HCT116 (cell line): ENCODE measurements around the gene SH3TC2. TPM values are rescaled to one million over a fixed set of nuclear protein-coding genes. Genes with fewer than 3 reads are reported as not detected.

Experiments
- ATAC-seq: fragments of 200-7000 bp; cut with Tn5 transposase; 2 replicates; pipeline ENCODE4 v1.9.1; 2020; ENCODE audit warnings: mild to moderate bottlenecking, moderate library complexity
- BruUV-seq: library from RNA; stranded (reverse); fragments of 400-500 nt; replicated peaks from 2 replicates; lab custom pipeline; 2021; lab: Mats Ljungman, UMichigan
- CTCF ChIA-PET: fragments of 300-600 bp; sonication (Branson Sonifier 250); formaldehyde crosslinking; loops from one replicate; lab custom pipeline; 2021; ENCODE audit warnings: antibody characterized with exemption; lab: Charles Lee
- POLR2A ChIA-PET: fragments of 300-600, 350-600 bp; sonication (Branson Sonifier 250); formaldehyde crosslinking; loops from one replicate; lab custom pipeline; 2021; ENCODE audit warnings: antibody characterized with exemption; lab: Charles Lee
- RAD21 ChIA-PET, 2 experiments: fragments of 300-600 bp; sonication (Branson Sonifier 250); formaldehyde crosslinking; loops; one replicate each; lab custom pipeline; 2023; ENCODE audit warnings: low total read pairs in 2 of 2; ENCODE audit not compliant: uncharacterized antibody in 2 of 2, unreplicated experiment in 2 of 2, low non-redundant PET in 1 of 2; lab: Charles Lee
- DNase-seq: peaks from one replicate; pipeline ENCODE4 v3.0.0-alpha.2; 2010; ENCODE audit warnings: low read depth, low spot score
- H2AFZ ChIP-seq: fragments of 200-600 bp; shearing (Covaris generic), sonication (generic); 2 replicates; pipeline ENCODE4 v1.6.1; 2017; ENCODE audit warnings: low read depth, mixed run types, mixed read lengths, antibody characterized with exemption, low read length; ENCODE audit not compliant: poor library complexity, severe bottlenecking
- H3K27ac ChIP-seq: 2 replicates; pipeline ENCODE4 v1.5.1; 2012; ENCODE audit warnings: low read depth, low read length
- H3K27me3 ChIP-seq: fragments of 200-600 bp; sonication (generic); 2 replicates; pipeline ENCODE4 v1.6.1; 2016; ENCODE audit warnings: mixed run types, low read length, mixed read lengths; ENCODE audit not compliant: insufficient read depth
- H3K36me3 ChIP-seq, 2 experiments: fragments of 200-500 bp in 1 of 2; fragments of 200-600 bp in 1 of 2; sonication (Bioruptor generic) in 1 of 2; sonication (generic) in 1 of 2; 2 replicates each; pipeline versions ENCODE4 v1.5.1 to v1.6.1; 2014 to 2016; ENCODE audit warnings: low read length in 2 of 2, inconsistent platforms in 1 of 2, mixed read lengths in 1 of 2, mixed run types in 1 of 2; ENCODE audit not compliant: insufficient read depth in 2 of 2, control insufficient read depth in 1 of 2
- H3K4me1 ChIP-seq, 2 experiments: fragments of 200-600 bp in 1 of 2; sonication (generic) in 1 of 2; 2 replicates each; pipeline versions ENCODE4 v1.5.1 to v1.6.1; 2012 to 2017; ENCODE audit warnings: low read length in 2 of 2, inconsistent platforms in 1 of 2, mild to moderate bottlenecking in 1 of 2, mixed read lengths in 1 of 2, mixed run types in 1 of 2, moderate library complexity in 1 of 2; ENCODE audit not compliant: insufficient read depth in 2 of 2, control insufficient read depth in 1 of 2
- H3K4me2 ChIP-seq: fragments of 200-600 bp; sonication (generic); 2 replicates; pipeline ENCODE4 v1.6.1; 2017; ENCODE audit warnings: mixed run types, low read length, mixed read lengths
- H3K4me3 ChIP-seq, 2 experiments: fragments of 200-600 bp in 1 of 2; sonication (generic) in 1 of 2; replicated peaks in 1 of 2; 2 replicates each; pipeline ENCODE4 v1.5.1; 2011 to 2016; ENCODE audit warnings: low read length in 2 of 2, control low read depth in 1 of 2, low read depth in 1 of 2, mild to moderate bottlenecking in 1 of 2, mixed read lengths in 1 of 2, mixed run types in 1 of 2
- H3K79me2 ChIP-seq: fragments of 200-600 bp; sonication (generic); 2 replicates; pipeline ENCODE4 v1.6.1; 2017; ENCODE audit warnings: mild to moderate bottlenecking, mixed run types, low read length, moderate library complexity, mixed read lengths; ENCODE audit not compliant: insufficient read depth
- H3K9ac ChIP-seq: fragments of 200-600 bp; sonication (generic); 2 replicates; pipeline ENCODE4 v1.6.1; 2016; ENCODE audit warnings: low read length, mixed read lengths
- H3K9me2 ChIP-seq: fragments of 200-600 bp; sonication (generic), shearing (Covaris generic); 2 replicates; pipeline ENCODE4 v1.6.1; 2017; ENCODE audit warnings: mixed run types, mild to moderate bottlenecking, moderate library complexity; ENCODE audit not compliant: insufficient read depth
- H3K9me3 ChIP-seq, 2 experiments: fragments of 200-500 bp in 1 of 2; fragments of 200-600 bp in 1 of 2; sonication (Bioruptor generic) in 1 of 2; sonication (generic) in 1 of 2; 2 replicates each; pipeline ENCODE4 v1.6.1; 2014 to 2017; ENCODE audit warnings: low read length in 2 of 2, mixed read lengths in 2 of 2, inconsistent platforms in 1 of 2, low read depth in 1 of 2, mild to moderate bottlenecking in 1 of 2, mixed run types in 1 of 2, moderate library complexity in 1 of 2; ENCODE audit not compliant: control insufficient read depth in 1 of 2, insufficient read depth in 1 of 2
- H4K20me1 ChIP-seq: fragments of 200-600 bp; sonication (generic), shearing (Covaris generic); 2 replicates; pipeline ENCODE4 v1.6.1; 2017; ENCODE audit warnings: mixed run types, mild to moderate bottlenecking, moderate library complexity; ENCODE audit not compliant: insufficient read depth
- ATF3 ChIP-seq: IDR thresholded peaks from 2 replicates; pipeline ENCODE4 v1.6.1; 2012
- CBX3 ChIP-seq: IDR thresholded peaks from 2 replicates; pipeline ENCODE4 v1.6.1; 2012; ENCODE audit warnings: low read depth
- CEBPB ChIP-seq: IDR thresholded peaks from 2 replicates; pipeline ENCODE4 v1.6.1; 2012; ENCODE audit warnings: low read depth
- CTCF ChIP-seq, 3 experiments: fragments of 200-600 bp in 1 of 3; sonication (generic) in 1 of 3; IDR thresholded peaks in 2 of 3; conservative IDR thresholded peaks in 1 of 3; 2 replicates each; pipeline ENCODE4 v1.5.1; 2012 to 2017; ENCODE audit warnings: low read depth in 2 of 3, low read length in 2 of 3, antibody characterized with exemption in 1 of 3, borderline replicate concordance in 1 of 3, control low read depth in 1 of 3, mild to moderate bottlenecking in 1 of 3, mixed read lengths in 1 of 3, mixed run types in 1 of 3, moderate library complexity in 1 of 3; ENCODE audit not compliant: insufficient read depth in 1 of 3
- EGR1 ChIP-seq: IDR thresholded peaks from 2 replicates; pipeline ENCODE4 v1.6.1; 2012; ENCODE audit warnings: low read depth
- ELF1 ChIP-seq: IDR thresholded peaks from 2 replicates; pipeline ENCODE4 v1.6.1; 2012; ENCODE audit warnings: low read depth, borderline replicate concordance
- EZH2 ChIP-seq: fragments of 200-600 bp; sonication (generic); IDR thresholded peaks from 2 replicates; pipeline ENCODE4 v1.6.1; 2017; ENCODE audit warnings: antibody characterized with exemption, mixed run types
- EZH2phosphoT487 ChIP-seq: fragments of 200-600 bp; IDR thresholded peaks from 2 replicates; pipeline ENCODE4 v1.6.1; 2018; ENCODE audit warnings: antibody characterized with exemption, borderline replicate concordance
- FOSL1 ChIP-seq: IDR thresholded peaks from 2 replicates; pipeline ENCODE4 v1.6.1; 2012; ENCODE audit warnings: low read depth
- JUND ChIP-seq: IDR thresholded peaks from 2 replicates; pipeline ENCODE4 v1.6.1; 2012
- MAX ChIP-seq: IDR thresholded peaks from 2 replicates; pipeline ENCODE4 v1.6.1; 2012
- POLR2A ChIP-seq: IDR thresholded peaks from 2 replicates; pipeline ENCODE4 v1.7.0; 2011; ENCODE audit warnings: borderline replicate concordance; ENCODE audit not compliant: insufficient read depth, insufficient read length; ENCODE audit errors: extremely low read depth
- RAD21 ChIP-seq: IDR thresholded peaks from 2 replicates; pipeline ENCODE4 v1.6.1; 2012; ENCODE audit warnings: low read depth, mild to moderate bottlenecking
- SIN3A ChIP-seq: IDR thresholded peaks from 2 replicates; pipeline ENCODE4 v1.6.1; 2012; ENCODE audit warnings: low read depth
- SRF ChIP-seq: IDR thresholded peaks from 2 replicates; pipeline ENCODE4 v1.6.1; 2012; ENCODE audit warnings: low read depth
- TCF7L2 ChIP-seq: IDR thresholded peaks from 2 replicates; pipeline ENCODE4 v1.7.0; 2011; ENCODE audit warnings: borderline replicate concordance, inconsistent platforms; ENCODE audit not compliant: insufficient read depth, insufficient read length; ENCODE audit errors: extremely low read depth
- YY1 ChIP-seq: IDR thresholded peaks from 2 replicates; pipeline ENCODE4 v1.6.1; 2011; ENCODE audit warnings: low read length, low read depth, moderate library complexity, mild to moderate bottlenecking; ENCODE audit not compliant: insufficient replicate concordance; ENCODE audit errors: extremely low read depth
- ZBTB33 ChIP-seq: IDR thresholded peaks from 2 replicates; pipeline ENCODE4 v1.6.1; 2011; ENCODE audit warnings: mild to moderate bottlenecking, low read length, moderate library complexity; ENCODE audit not compliant: insufficient replicate concordance; ENCODE audit errors: extremely low read depth
- ZNF274 ChIP-seq: fragments of 200-500 bp; sonication (Bioruptor generic); IDR thresholded peaks from 2 replicates; pipeline ENCODE4 v1.6.1; 2014; ENCODE audit warnings: mild to moderate bottlenecking, low read depth, low read length, inconsistent platforms
- intact Hi-C: fragments of 100-400 bp; cut with micrococcal nuclease; formaldehyde crosslinking; loops from 2 replicates; pipeline ENCODE4 v1.10.0; 2022
- total RNA-seq: library from RNA; stranded (reverse); gene quantifications from one replicate; pipeline ENCODE4 v1.2.1, GENCODE V29; 2021; ENCODE audit not compliant: unreplicated experiment

SH3TC2 gene
- total RNA-seq, 1 experiment from 2014 or later: 12.8 TPM

GRCh38 chr5:149018909-149019443 is 43.9 kb downstream of the SH3TC2 start (continued):
- no peak for TF ChIP-seq CTCF (IDR thresholded peaks at IDR 0.05 in 2 of 3, conservative IDR thresholded peaks at IDR 0.05 in 1 of 3; ENCODE audit: borderline replicate concordance in 1 of 3, insufficient read depth in 1 of 3, low read depth in 2 of 3, low read length in 2 of 3)
- no peak for TF ChIP-seq JUND
- TF ChIP-seq EZH2: no peak
- no peak for TF ChIP-seq EGR1
- no peak for TF ChIP-seq CBX3
- no peak for TF ChIP-seq ZBTB33
- TF ChIP-seq SRF: no peak
- TF ChIP-seq RAD21: no peak
- TF ChIP-seq FOSL1: no peak
- TF ChIP-seq POLR2A: no peak
- TF ChIP-seq ELF1: no peak
- TF ChIP-seq ZNF274: no peak
- no peak for TF ChIP-seq TCF7L2

DNA sequence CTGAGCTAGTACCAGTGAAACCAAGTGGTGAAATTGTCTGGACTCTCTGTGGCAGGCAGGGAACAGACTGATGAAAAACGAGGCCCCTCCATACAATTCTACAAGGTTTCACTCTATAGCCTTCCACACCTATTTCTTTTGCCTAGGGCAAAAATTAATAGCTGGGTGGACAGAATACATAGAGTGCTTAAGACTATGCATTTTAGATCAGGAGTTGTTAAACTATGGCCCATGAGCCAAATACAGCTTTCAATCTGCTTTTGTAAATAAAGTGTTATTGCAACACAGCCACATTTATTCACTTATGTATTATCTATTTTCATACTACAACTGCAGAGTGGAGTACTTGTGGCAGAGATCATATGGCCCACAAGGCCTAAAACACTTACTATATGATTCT is 45.2 kb downstream of the SH3TC2 start:
- POLR2A ChIA-PET: no interaction called here

More for the DNA sequence above, 45.2 kb downstream of the SH3TC2 start:
- Histone ChIP-seq H3K36me3 (no peaks in the 10 kb centered on the region), H2AFZ (no peak overlapping the region), H3K27me3 (no peaks in the 10 kb centered on the region), H4K20me1 (no peaks in the 10 kb centered on the region), H3K4me3 (no peak overlapping the region), H3K4me1 (no peaks in the 10 kb centered on the region), H3K27ac (no peak overlapping the region), H3K4me2 (no peak overlapping the region), H3K9me2 (no peaks in the 10 kb centered on the region), H3K9me3 (no peaks in the 10 kb centered on the region), H3K9ac (no peak overlapping the region), H3K79me2 (no peaks in the 10 kb centered on the region)
- ChIA-PET CTCF (no interaction called here), RAD21 (no interaction called here)
- no peak for ATAC-seq
- no TSS peak for BruUV-seq
- TF ChIP-seq ELF1 (no peak), FOSL1 (no peak), MAX (no peak), ATF3 (no peak), CEBPB (no peak), JUND (no peak), CTCF (IDR thresholded peaks at IDR 0.05 in 2 of 3, conservative IDR thresholded peaks at IDR 0.05 in 1 of 3; ENCODE audit: borderline replicate concordance in 1 of 3, insufficient read depth in 1 of 3, low read depth in 2 of 3, low read length in 2 of 3) (no peak), YY1 (no peak), SIN3A (no peak), POLR2A (no peak), EZH2phosphoT487 (no peak), EGR1 (no peak), ZNF274 (no peak)
- DNase-seq: no peak
- intact Hi-C loops: no loop called here
